ENCODE data around the gene STPG3. TPM values are rescaled to one million over a fixed set of nuclear protein-coding genes. Genes with fewer than 3 reads are reported as not detected.

STPG3 gene
- total and polyA plus RNA-seq, 9 donors = 0.15 to 0.79 (median 0.33) TPM; not detected in 2

- peaks cover 22% of the 10 kb centered on the region for H3K36me3 ChIP-seq (ENCODE audit: control insufficient read depth, insufficient read depth, low read length)
- H3K9me3 ChIP-seq (replicated peaks; ENCODE audit: control insufficient read depth, low read depth, low read length) = no peaks in the 10 kb centered on the region
- 91% methylated on average over 20 of the region's 22 CpGs for WGBS (ENCODE audit: insufficient coverage)
- peaks cover 6% of the 10 kb centered on the region for H3K4me1 ChIP-seq (ENCODE audit: control insufficient read depth, insufficient read depth, low read length)
- H3K27me3 ChIP-seq (ENCODE audit: control insufficient read depth, insufficient read depth, low read length) = no peaks in the 10 kb centered on the region
- H3K4me3 ChIP-seq (ENCODE audit: low read length) = no peak overlapping the region
- H3K27ac ChIP-seq (ENCODE audit: low read length) = no peak overlapping the region
- DNase-seq = no peak
Measured at GRCh38 chr9:137215196-137215986, 35.7 kb upstream of the STPG3 start.

GRCh38 chr9:137216188-137216965 lies 34.7 kb upstream of the STPG3 start:
- no peak overlapping the region for H3K4me3 ChIP-seq (ENCODE audit: low read length)
- H3K9me3 ChIP-seq (replicated peaks; ENCODE audit: control insufficient read depth, low read depth, low read length) = no peaks in the 10 kb centered on the region
- no peak overlapping the region for H3K27ac ChIP-seq (ENCODE audit: low read length)
- WGBS (ENCODE audit: insufficient coverage) = 88% methylated on average over 30 of the region's 30 CpGs
- no peaks in the 10 kb centered on the region for H3K27me3 ChIP-seq (ENCODE audit: control insufficient read depth, insufficient read depth, low read length)
- H3K36me3 ChIP-seq (ENCODE audit: control insufficient read depth, insufficient read depth, low read length) = peaks cover 22% of the 10 kb centered on the region
- DNase-seq = no peak
- peaks cover 6% of the 10 kb centered on the region for H3K4me1 ChIP-seq (ENCODE audit: control insufficient read depth, insufficient read depth, low read length)

- no peak overlapping the region for H3K27ac ChIP-seq (ENCODE audit: low read length)
- H3K36me3 ChIP-seq (ENCODE audit: control insufficient read depth, insufficient read depth, low read length) = peaks cover 22% of the 10 kb centered on the region
- peaks cover 12% of the 10 kb centered on the region for H3K4me1 ChIP-seq (ENCODE audit: control insufficient read depth, insufficient read depth, low read length)
- H3K27me3 ChIP-seq (ENCODE audit: control insufficient read depth, insufficient read depth, low read length) = peaks cover 3% of the 10 kb centered on the region
- no peak for DNase-seq
- H3K9me3 ChIP-seq (replicated peaks; ENCODE audit: control insufficient read depth, low read depth, low read length) = no peaks in the 10 kb centered on the region
- H3K4me3 ChIP-seq (ENCODE audit: low read length) = no peak overlapping the region
- 58% methylated on average over 35 of the region's 36 CpGs for WGBS (ENCODE audit: insufficient coverage)
Measured at GRCh38 chr9:137217276-137218211, 33.5 kb upstream of the STPG3 start.

GRCh38 chr9:137218212-137218753 lies 32.8 kb upstream of the STPG3 start:
- WGBS (ENCODE audit: insufficient coverage) = 91% methylated on average over 30 of the region's 30 CpGs
- Histone ChIP-seq H3K9me3 (replicated peaks; ENCODE audit: control insufficient read depth, low read depth, low read length) (no peaks in the 10 kb centered on the region), H3K27ac (ENCODE audit: low read length) (no peak overlapping the region), H3K4me3 (ENCODE audit: low read length) (no peak overlapping the region), H3K27me3 (ENCODE audit: control insufficient read depth, insufficient read depth, low read length) (peaks cover 3% of the 10 kb centered on the region), H3K36me3 (ENCODE audit: control insufficient read depth, insufficient read depth, low read length) (peaks cover 22% of the 10 kb centered on the region), H3K4me1 (ENCODE audit: control insufficient read depth, insufficient read depth, low read length) (peaks cover 18% of the 10 kb centered on the region)
- no peak for DNase-seq

GRCh38 chr9:137218754-137219271 lies 32.3 kb upstream of the STPG3 start:
- Histone ChIP-seq H3K9me3 (replicated peaks; ENCODE audit: control insufficient read depth, low read depth, low read length) (no peaks in the 10 kb centered on the region), H3K27ac (ENCODE audit: low read length) (no peak overlapping the region), H3K4me1 (ENCODE audit: control insufficient read depth, insufficient read depth, low read length) (peaks cover 20% of the 10 kb centered on the region), H3K36me3 (ENCODE audit: control insufficient read depth, insufficient read depth, low read length) (peaks cover 22% of the 10 kb centered on the region), H3K4me3 (ENCODE audit: low read length) (no peak overlapping the region), H3K27me3 (ENCODE audit: control insufficient read depth, insufficient read depth, low read length) (peaks cover 3% of the 10 kb centered on the region)
- no peak for DNase-seq
- 75% methylated on average over 9 of the region's 12 CpGs for WGBS (ENCODE audit: insufficient coverage)

GRCh38 chr9:137219757-137220316 lies 31.2 kb upstream of the STPG3 start:
- H3K4me1 ChIP-seq (ENCODE audit: control insufficient read depth, insufficient read depth, low read length) = peaks cover 24% of the 10 kb centered on the region
- H3K27ac ChIP-seq (ENCODE audit: low read length) = no peak overlapping the region
- no peak overlapping the region for H3K4me3 ChIP-seq (ENCODE audit: low read length)
- H3K9me3 ChIP-seq (replicated peaks; ENCODE audit: control insufficient read depth, low read depth, low read length) = no peaks in the 10 kb centered on the region
- 88% methylated on average over 10 of the region's 10 CpGs for WGBS (ENCODE audit: insufficient coverage)
- peaks cover 16% of the 10 kb centered on the region for H3K36me3 ChIP-seq (ENCODE audit: control insufficient read depth, insufficient read depth, low read length)
- H3K27me3 ChIP-seq (ENCODE audit: control insufficient read depth, insufficient read depth, low read length) = peaks cover 3% of the 10 kb centered on the region
- DNase-seq = no peak

- no peak for DNase-seq
- Histone ChIP-seq H3K4me3 (ENCODE audit: low read length) (no peak overlapping the region), H3K9me3 (replicated peaks; ENCODE audit: control insufficient read depth, low read depth, low read length) (no peaks in the 10 kb centered on the region), H3K4me1 (ENCODE audit: control insufficient read depth, insufficient read depth, low read length) (peaks cover 28% of the 10 kb centered on the region), H3K27ac (ENCODE audit: low read length) (no peak overlapping the region), H3K36me3 (ENCODE audit: control insufficient read depth, insufficient read depth, low read length) (peaks cover 12% of the 10 kb centered on the region), H3K27me3 (ENCODE audit: control insufficient read depth, insufficient read depth, low read length) (peaks cover 3% of the 10 kb centered on the region)
- WGBS (ENCODE audit: insufficient coverage) = 85% methylated on average over 51 of the region's 52 CpGs
Measured at GRCh38 chr9:137220317-137221094, 30.6 kb upstream of the STPG3 start.

GRCh38 chr9:137221095-137221505 lies 30.0 kb upstream of the STPG3 start:
- peaks cover 28% of the 10 kb centered on the region for H3K4me1 ChIP-seq (ENCODE audit: control insufficient read depth, insufficient read depth, low read length)
- 74% methylated on average over 3 of the region's 14 CpGs for WGBS (ENCODE audit: insufficient coverage)

More at GRCh38 chr9:137221095-137221505, 30.0 kb upstream of the STPG3 start:
- H3K27me3 ChIP-seq (ENCODE audit: control insufficient read depth, insufficient read depth, low read length) = peaks cover 3% of the 10 kb centered on the region
- peaks cover 6% of the 10 kb centered on the region for H3K36me3 ChIP-seq (ENCODE audit: control insufficient read depth, insufficient read depth, low read length)
- no peak overlapping the region for H3K27ac ChIP-seq (ENCODE audit: low read length)
- no peak overlapping the region for H3K4me3 ChIP-seq (ENCODE audit: low read length)
- DNase-seq = no peak
- no peaks in the 10 kb centered on the region for H3K9me3 ChIP-seq (replicated peaks; ENCODE audit: control insufficient read depth, low read depth, low read length)

Data from muscle of leg (tissue), 11 donors.